Measurements from ENCODE around the gene MYL12A. TPM values are rescaled to one million over a fixed set of nuclear protein-coding genes. Genes with fewer than 3 reads are reported as not detected.

MYL12A gene
- total and polyA plus RNA-seq, 2 of the 13 experiments (the other 11 are each of a cell fraction or from before 2014, with no cell fraction given): 261 to 277 TPM

DNA sequence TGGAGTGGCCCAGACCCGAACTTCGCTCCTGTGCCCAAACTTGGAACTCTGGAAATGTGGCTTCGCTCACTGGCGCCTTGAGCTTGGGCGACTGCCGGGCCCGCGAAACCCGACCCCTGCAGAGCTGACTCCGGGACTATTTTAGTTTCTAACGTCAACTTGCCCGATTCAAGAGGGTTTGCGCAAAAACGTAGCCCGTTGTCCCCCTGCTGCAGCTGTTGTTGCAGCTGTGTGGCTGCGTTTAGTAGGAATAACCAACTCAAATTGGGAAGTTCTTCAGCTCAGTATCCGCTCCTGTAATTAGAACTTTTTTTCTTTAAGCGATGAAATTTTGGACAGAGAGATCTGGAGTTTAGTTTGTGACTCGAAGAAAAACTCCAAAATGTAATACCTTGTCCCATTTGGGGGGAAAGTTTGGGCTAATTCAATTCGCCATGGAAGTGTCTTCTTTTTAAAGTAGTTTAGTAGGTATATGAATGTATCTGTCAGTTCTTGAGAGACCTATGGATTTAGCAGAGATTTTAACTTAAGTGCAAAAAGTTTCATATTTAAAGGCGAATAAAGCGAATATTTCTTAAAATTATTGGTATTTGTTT, 559 bp downstream of the MYL12A start:
- peak overlapping the region; percentile 94 for H3K9ac ChIP-seq (ENCODE audit: insufficient read depth, low read depth, low read length)
- peaks cover 63% of the 10 kb centered on the region for H3K4me1 ChIP-seq (ENCODE audit: insufficient read depth, low read length)
- peak overlapping the region; percentile 92 to 94 (median 93) for H3K4me3 ChIP-seq (replicated peaks in 1 of 3; ENCODE audit: insufficient read depth in 1 of 3, low read depth in 2 of 3, low read length in 3 of 3)
- BruUV-seq (replicated peaks): TSS peak; percentile 69
- CTCF ChIA-PET (ENCODE audit: low intra/inter-chr PET ratio, low total read pairs): no interaction called here
- H3K9me3 ChIP-seq (ENCODE audit: low read length): no peaks in the 10 kb centered on the region
- POLR2A ChIA-PET: interaction anchor here (1.1 to 5.4 kb wide), 18 partner anchors 8 to 482 kb away, joined by 3 to 54 read pairs (median 12); partner anchors contain the start of genes MYL12B and MYOM1
- peaks cover 13% of the 10 kb centered on the region; the same call in 1 of the 2 replicates for H4K20me1 ChIP-seq (ENCODE audit: insufficient read depth, low read length)
- H3K27me3 ChIP-seq (ENCODE audit: control insufficient read depth in 1 of 2, insufficient read depth in 2 of 2, low read length in 2 of 2): no peaks in the 10 kb centered on the region; a peak in 2 of 5 replicates
- ATAC-seq (no peak; the same call in 2 of the 3 replicates), DNase-seq (ENCODE audit: low spot score) (no peak), FAIRE-seq (no peak)
- WGBS (ENCODE audit: low lambda C conversion rate): 0% methylated on average over 16 of the region's 22 CpGs
- peak overlapping the region; percentile 93 for H3K27ac ChIP-seq (ENCODE audit: extremely low read length, insufficient read depth, low read length)
- H3K79me2 ChIP-seq (ENCODE audit: insufficient read depth, low read length): peaks cover 75% of the 10 kb centered on the region
- H3K36me3 ChIP-seq (replicated peaks in 1 of 2; ENCODE audit: control insufficient read depth in 1 of 2, insufficient read depth in 2 of 2, low read length in 2 of 2): peaks cover 0 to under 1% of the 10 kb centered on the region in 2 experiments; a peak in 2 of 5 replicates
- H3K4me2 ChIP-seq (ENCODE audit: low read depth, low read length): peak overlapping the region; percentile 63
- in situ Hi-C loops (cut with HindIII; ENCODE audit: extremely low pct_ligation_motif_present, low pct_unique_long_range_greater_than_20kb) (loop anchor here (5.0 kb wide), 2 partner anchors 96 to 316 kb away; no protein-coding TSS in a partner anchor), intact Hi-C loops (cut with micrococcal nuclease; ENCODE audit: unreplicated experiment) (loop anchor here (5.0 kb wide), 1 partner anchor 46 kb away; no protein-coding TSS in a partner anchor)
- H2AFZ ChIP-seq (ENCODE audit: low read length): no peak overlapping the region
- TF ChIP-seq, protein P1, sequence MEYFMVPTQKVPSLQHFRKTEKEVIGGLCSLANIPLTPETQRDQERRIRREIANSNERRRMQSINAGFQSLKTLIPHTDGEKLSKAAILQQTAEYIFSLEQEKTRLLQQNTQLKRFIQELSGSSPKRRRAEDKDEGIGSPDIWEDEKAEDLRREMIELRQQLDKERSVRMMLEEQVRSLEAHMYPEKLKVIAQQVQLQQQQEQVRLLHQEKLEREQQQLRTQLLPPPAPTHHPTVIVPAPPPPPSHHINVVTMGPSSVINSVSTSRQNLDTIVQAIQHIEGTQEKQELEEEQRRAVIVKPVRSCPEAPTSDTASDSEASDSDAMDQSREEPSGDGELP (IDR thresholded peaks at IDR 0.05; ENCODE audit: borderline replicate concordance, low read depth): no peak
- TF ChIP-seq, protein P2, sequence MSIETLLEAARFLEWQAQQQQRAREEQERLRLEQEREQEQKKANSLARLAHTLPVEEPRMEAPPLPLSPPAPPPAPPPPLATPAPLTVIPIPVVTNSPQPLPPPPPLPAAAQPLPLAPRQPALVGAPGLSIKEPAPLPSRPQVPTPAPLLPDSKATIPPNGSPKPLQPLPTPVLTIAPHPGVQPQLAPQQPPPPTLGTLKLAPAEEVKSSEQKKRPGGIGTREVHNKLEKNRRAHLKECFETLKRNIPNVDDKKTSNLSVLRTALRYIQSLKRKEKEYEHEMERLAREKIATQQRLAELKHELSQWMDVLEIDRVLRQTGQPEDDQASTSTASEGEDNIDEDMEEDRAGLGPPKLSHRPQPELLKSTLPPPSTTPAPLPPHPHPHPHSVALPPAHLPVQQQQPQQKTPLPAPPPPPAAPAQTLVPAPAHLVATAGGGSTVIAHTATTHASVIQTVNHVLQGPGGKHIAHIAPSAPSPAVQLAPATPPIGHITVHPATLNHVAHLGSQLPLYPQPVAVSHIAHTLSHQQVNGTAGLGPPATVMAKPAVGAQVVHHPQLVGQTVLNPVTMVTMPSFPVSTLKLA (IDR thresholded peaks at IDR 0.05): no peak
- TF ChIP-seq ZNF468 (CRISPR knock-in tag; IDR thresholded peaks at IDR 0.05) (no peak), FOXK1 (CRISPR knock-in tag; IDR thresholded peaks at IDR 0.05; ENCODE audit: borderline replicate concordance, low read depth) (no peak), MAF1 (CRISPR knock-in tag; IDR thresholded peaks at IDR 0.05; ENCODE audit: borderline replicate concordance) (0 out of 2 replicates have a peak, but pooled peaks have one; percentile 40), ZNF383 (CRISPR knock-in tag; IDR thresholded peaks at IDR 0.05; ENCODE audit: borderline replicate concordance) (no peak), ZNF720 (CRISPR knock-in tag; IDR thresholded peaks at IDR 0.05) (no peak), HNRNPLL (IDR thresholded peaks at IDR 0.05; ENCODE audit: low read depth, low read length, poor library complexity, severe bottlenecking) (peak; percentile 99), XBP1 (CRISPR knock-in tag; IDR thresholded peaks at IDR 0.05) (peak; percentile 47), ZNF317 (CRISPR knock-in tag; IDR thresholded peaks at IDR 0.05) (0 out of 2 replicates have a peak, but pooled peaks have one; percentile 13), BRCA1 (CRISPR knock-in tag; IDR thresholded peaks at IDR 0.05) (no peak)
- TF ChIP-seq, protein P3, sequence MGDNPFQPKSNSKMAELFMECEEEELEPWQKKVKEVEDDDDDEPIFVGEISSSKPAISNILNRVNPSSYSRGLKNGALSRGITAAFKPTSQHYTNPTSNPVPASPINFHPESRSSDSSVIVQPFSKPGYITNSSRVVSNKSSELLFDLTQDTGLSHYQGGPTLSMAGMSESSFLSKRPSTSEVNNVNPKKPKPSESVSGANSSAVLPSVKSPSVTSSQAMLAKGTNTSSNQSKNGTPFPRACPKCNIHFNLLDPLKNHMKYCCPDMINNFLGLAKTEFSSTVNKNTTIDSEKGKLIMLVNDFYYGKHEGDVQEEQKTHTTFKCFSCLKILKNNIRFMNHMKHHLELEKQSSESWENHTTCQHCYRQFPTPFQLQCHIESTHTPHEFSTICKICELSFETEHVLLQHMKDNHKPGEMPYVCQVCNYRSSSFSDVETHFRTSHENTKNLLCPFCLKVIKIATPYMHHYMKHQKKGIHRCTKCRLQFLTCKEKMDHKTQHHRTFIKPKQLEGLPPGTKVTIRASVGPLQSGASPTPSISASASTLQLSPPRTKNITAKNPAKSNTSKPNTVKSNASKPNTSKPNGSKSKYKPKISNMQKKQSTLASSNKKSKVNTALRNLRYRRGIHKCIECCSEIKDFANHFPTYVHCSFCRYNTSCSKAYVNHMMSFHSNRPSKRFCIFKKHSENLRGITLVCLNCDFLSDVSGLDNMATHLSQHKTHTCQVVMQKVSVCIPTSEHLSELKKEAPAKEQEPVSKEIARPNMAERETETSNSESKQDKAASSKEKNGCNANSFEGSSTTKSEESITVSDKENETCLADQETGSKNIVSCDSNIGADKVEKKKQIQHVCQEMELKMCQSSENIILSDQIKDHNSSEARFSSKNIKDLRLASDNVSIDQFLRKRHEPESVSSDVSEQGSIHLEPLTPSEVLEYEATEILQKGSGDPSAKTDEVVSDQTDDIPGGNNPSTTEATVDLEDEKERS (CRISPR knock-in tag; IDR thresholded peaks at IDR 0.05): 0 out of 2 replicates have a peak, but pooled peaks have one; percentile 0
- TF ChIP-seq, protein P4, sequence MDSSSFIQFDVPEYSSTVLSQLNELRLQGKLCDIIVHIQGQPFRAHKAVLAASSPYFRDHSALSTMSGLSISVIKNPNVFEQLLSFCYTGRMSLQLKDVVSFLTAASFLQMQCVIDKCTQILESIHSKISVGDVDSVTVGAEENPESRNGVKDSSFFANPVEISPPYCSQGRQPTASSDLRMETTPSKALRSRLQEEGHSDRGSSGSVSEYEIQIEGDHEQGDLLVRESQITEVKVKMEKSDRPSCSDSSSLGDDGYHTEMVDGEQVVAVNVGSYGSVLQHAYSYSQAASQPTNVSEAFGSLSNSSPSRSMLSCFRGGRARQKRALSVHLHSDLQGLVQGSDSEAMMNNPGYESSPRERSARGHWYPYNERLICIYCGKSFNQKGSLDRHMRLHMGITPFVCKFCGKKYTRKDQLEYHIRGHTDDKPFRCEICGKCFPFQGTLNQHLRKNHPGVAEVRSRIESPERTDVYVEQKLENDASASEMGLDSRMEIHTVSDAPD (CRISPR knock-in tag; IDR thresholded peaks at IDR 0.05): 0 out of 2 replicates have a peak, but pooled peaks have one; percentile 5
- TF ChIP-seq, protein P5, sequence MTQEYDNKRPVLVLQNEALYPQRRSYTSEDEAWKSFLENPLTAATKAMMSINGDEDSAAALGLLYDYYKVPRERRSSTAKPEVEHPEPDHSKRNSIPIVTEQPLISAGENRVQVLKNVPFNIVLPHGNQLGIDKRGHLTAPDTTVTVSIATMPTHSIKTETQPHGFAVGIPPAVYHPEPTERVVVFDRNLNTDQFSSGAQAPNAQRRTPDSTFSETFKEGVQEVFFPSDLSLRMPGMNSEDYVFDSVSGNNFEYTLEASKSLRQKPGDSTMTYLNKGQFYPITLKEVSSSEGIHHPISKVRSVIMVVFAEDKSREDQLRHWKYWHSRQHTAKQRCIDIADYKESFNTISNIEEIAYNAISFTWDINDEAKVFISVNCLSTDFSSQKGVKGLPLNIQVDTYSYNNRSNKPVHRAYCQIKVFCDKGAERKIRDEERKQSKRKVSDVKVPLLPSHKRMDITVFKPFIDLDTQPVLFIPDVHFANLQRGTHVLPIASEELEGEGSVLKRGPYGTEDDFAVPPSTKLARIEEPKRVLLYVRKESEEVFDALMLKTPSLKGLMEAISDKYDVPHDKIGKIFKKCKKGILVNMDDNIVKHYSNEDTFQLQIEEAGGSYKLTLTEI (CRISPR knock-in tag; conservative IDR thresholded peaks at IDR 0.05): no peak
